HG03378 (cell line): Measurements from ENCODE around the gene FRS2.

Experiments used
- ATAC-seq: cut with Tn5 transposase; IDR thresholded peaks from one replicate; pipeline ENCODE4 v1.9.1; 2021; ENCODE audit warnings: mild to moderate bottlenecking, moderate library complexity; ENCODE audit not compliant: unreplicated experiment

Gene FRS2

GRCh38 chr12:69500631-69501030 is 30.4 kb downstream of the FRS2 start:
- ATAC-seq, result no peak

- ATAC-seq, result no peak
Observed at GRCh38 chr12:69501154-69501895, 31.1 kb downstream of the FRS2 start.

GRCh38 chr12:69502345-69503081 is 32.3 kb downstream of the FRS2 start:
- ATAC-seq, result no peak

GRCh38 chr12:69508091-69508490 is 37.9 kb downstream of the FRS2 start:
- no peak for ATAC-seq

- no peak for ATAC-seq
Observed at GRCh38 chr12:69508621-69509020, 38.4 kb downstream of the FRS2 start.

GRCh38 chr12:69509308-69509736 is 39.1 kb downstream of the FRS2 start:
- ATAC-seq, result no peak

- ATAC-seq, result no peak
Observed at GRCh38 chr12:69509904-69510827, 40.0 kb downstream of the FRS2 start.

- no peak for ATAC-seq
Observed at GRCh38 chr12:69511016-69511415, 40.8 kb downstream of the FRS2 start.

- no peak for ATAC-seq
Observed at GRCh38 chr12:69511469-69512267, 41.5 kb downstream of the FRS2 start.

- ATAC-seq, result no peak
Observed at GRCh38 chr12:69512820-69513219, 42.6 kb downstream of the FRS2 start.

- ATAC-seq, result no peak
Observed at GRCh38 chr12:69513297-69513696, 43.1 kb downstream of the FRS2 start.

- no peak for ATAC-seq
Observed at GRCh38 chr12:69514111-69514510, 43.9 kb downstream of the FRS2 start.

GRCh38 chr12:69514845-69515244 is 44.7 kb downstream of the FRS2 start:
- no peak for ATAC-seq

- ATAC-seq, result no peak
Observed at GRCh38 chr12:69515394-69515930, 45.3 kb downstream of the FRS2 start.

- no peak for ATAC-seq
Observed at GRCh38 chr12:69516950-69517349, 46.8 kb downstream of the FRS2 start.

GRCh38 chr12:69517406-69517805 is 47.2 kb downstream of the FRS2 start:
- no peak for ATAC-seq

- ATAC-seq, result no peak
Observed at GRCh38 chr12:69519871-69520270, 49.7 kb downstream of the FRS2 start.

GRCh38 chr12:69523433-69524330 is 53.5 kb downstream of the FRS2 start:
- no peak for ATAC-seq

GRCh38 chr12:69524331-69524630 is 54.1 kb downstream of the FRS2 start:
- no peak for ATAC-seq
